ENCODE data around the gene SCN4B.
"Not testable (repeated sequence)": the region's sequence is repeated elsewhere in the genome, so short reads cannot be mapped to it uniquely, and the experiment has no call there.

DNA sequence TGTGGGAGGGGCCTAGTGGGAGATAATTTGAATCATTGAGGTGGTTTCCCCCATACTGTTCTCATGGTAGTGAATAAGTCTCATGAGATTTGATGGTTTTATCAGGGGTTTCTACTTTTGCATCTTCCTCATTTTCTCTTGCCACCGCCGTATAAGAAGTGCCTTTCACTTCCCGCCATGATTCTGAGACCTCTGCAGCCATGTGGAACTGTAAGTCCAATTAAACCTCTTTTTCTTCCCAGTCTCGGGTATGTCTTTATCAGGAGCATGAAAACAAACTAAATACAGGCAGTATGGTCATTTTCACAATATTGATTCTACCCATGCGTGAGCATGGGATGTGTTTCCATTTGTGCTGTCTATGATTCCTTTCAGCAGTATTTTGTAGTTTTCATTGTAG, 40.2 kb upstream of the SCN4B start:
- TF ChIP-seq CTCF, EP300, POLR2A (IDR thresholded peaks at IDR 0.05): not testable (repeated sequence)

Measured in gastroesophageal sphincter (tissue), 3 donors.